Activated CD8-positive, alpha-beta memory T cell treated with anti-CD3 and anti-CD28 coated beads, Interleukin-2, amount 50 U/mL, for 24 hours (primary cell): Measurements from ENCODE around the gene FHL1.
"Not testable (repeated sequence)": the region's sequence is repeated elsewhere in the genome, so short reads cannot be mapped to it uniquely, and the experiment has no call there.

Experiments
- DNase-seq: peaks from one replicate; pipeline ENCODE4 v3.0.0-alpha.2; 2020; ENCODE audit errors: extremely low read depth

The FHL1 gene

GRCh38 chrX:136147315-136147901, at the start of gene FHL1:
FHL1 (plus strand) TSS chrX:136147533.
- peak; percentile 6 for DNase-seq

GRCh38 chrX:136097871-136098805, 49.2 kb upstream of the FHL1 start:
- no peak for DNase-seq

- DNase-seq = no peak
Observed at GRCh38 chrX:136104936-136105335, 42.4 kb upstream of the FHL1 start.

DNA sequence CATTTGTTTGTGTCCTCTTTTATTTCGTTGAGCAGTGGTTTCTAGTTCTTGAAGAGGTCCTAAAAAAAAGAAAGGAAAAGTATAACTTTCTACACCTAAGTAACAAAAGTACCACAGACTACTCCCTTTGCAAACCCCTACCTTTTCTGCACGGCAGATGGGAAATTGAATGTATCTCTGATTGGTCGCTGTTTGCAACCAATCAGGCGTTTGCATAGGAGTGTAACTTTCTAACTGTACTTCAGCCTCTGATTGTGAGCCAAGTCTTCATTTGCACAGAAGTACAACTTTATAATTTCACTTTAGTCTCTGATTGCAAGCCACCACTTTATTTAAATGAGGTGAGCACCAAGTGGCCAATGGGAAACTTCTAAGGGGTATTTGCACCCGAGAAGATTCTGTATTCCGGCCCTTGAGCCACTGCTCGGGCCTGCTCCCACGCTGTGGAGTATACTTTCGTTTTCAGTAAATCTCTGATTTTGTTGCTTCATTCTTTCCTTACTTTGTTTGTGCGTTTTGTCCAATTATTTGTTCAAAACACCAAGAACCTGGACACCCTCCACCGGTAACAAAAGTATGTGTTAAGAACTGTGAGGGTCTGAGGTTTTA, 40.3 kb upstream of the FHL1 start:
- DNase-seq = no peak

GRCh38 chrX:136108905-136109304, 38.4 kb upstream of the FHL1 start:
- not testable (repeated sequence) for DNase-seq

DNA sequence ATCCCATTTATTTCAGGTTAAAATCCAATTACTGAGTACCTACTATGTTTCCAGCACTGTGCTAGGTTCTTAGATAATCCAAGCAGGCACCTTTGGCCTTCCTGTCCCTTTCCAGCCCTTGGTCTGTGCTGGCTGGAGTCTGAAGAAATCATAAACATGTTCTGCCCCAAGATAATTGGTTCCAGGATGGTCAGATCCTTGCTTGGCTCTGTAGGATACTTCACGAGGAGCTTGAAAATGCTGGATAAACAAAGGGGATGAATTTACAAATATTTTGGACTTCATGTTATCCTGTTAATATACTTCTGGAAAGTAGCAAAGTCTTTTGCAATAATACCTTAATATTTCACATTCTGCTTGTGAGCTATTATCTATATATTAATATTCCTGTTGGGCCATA, 35.0 kb upstream of the FHL1 start:
- no peak for DNase-seq

GRCh38 chrX:136112778-136113177, 34.6 kb upstream of the FHL1 start:
- DNase-seq = no peak

DNA sequence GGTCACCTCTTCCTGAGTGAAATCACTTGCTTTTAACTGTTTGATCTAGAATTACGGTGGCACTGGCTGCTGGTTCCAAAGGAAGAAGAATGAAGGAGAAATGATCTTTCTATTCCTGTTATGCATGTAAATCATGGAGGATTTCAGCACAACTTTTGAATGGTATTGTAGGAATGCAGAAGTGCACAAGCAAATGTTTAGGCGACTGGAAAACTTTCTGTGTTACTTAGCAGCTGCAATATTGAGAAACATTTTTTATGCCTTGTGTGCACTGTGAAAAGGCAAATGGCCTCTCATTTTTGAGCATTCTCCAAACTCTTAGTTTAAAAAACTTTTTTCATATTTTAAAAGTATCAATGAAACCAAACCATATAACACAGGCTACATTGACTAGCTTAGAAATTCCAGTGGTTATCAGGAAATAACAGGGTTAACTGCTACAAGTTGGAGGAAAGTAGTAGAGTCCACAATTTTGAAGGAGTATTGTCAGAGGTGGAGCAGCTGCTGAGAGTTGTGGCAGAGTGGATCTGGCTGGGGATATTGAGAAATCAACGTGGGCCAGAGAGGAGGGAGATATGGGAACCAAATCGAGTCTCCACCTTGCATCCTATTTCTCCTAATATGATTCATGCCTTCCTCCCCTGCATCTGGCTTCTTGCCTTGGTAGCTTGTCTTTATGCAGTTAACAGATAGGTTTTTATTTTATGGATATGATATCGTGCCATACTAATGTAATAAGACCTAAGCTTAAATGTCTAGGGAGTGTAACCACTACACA, 32.0 kb upstream of the FHL1 start:
- no peak for DNase-seq

- no peak for DNase-seq
Observed at GRCh38 chrX:136115904-136116297, 31.4 kb upstream of the FHL1 start.

GRCh38 chrX:136121788-136122187, 25.5 kb upstream of the FHL1 start:
- DNase-seq = no peak

GRCh38 chrX:136122207-136122606, 25.1 kb upstream of the FHL1 start:
- DNase-seq = no peak

DNA sequence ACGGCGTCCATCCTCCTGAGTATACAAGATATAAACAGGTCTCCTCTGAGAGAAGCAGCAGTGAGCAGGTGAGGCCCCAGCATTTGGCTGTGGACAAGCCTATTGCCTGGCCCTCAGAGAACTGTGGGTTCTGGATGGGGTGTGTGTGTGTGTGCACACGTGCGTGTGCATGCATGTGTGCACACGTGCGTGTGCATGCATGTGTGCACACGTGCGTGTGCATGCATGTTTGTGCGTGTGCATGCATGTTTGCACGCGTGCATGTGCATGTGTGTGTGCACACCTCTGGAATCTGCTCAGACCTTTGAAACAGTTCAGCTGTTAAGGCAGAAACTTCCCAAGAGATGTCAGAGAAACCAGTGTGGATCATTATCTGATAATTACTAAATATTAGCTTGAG, 22.2 kb upstream of the FHL1 start:
- DNase-seq = no peak

DNA sequence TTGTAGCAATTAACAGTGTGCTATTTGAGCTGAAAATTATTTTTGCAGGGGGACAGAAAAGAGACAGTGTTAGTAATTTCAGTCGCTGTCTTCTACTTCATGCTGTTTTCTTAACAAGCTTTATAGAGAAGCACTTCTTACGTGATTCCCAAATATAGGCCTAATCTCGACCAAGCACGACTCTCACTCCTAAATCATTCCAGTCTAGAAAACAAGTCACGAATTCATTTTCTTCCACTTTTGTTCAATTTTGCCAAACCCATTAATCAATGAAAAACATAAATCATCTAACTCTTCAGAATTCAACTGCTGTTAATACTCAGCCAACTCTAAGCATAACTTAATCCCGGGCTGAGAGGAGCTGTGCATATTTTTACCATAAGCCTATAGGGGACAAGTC, 21.0 kb upstream of the FHL1 start:
- DNase-seq = no peak

- DNase-seq = no peak
Observed at GRCh38 chrX:136126872-136127406, 20.4 kb upstream of the FHL1 start.

DNA sequence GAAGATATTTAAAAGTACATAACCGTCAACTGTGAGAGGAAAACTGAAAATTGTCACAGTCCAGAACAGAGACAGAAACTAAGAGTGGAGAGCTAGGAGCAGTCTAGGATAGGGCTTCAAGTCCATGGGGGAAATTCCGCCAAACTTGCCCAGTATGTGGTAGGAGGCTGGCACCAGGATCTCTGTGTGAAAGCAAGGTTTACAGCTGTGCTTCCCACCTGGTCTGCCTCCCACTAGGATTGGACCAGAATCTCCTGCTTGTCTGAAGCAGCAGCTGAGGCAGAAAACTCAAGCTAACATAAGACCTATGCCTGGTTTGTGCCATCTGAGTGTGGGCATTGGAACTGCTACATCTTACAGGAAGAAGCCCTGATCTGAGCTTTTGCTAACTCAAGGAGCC, 18.6 kb upstream of the FHL1 start:
- no peak for DNase-seq

DNA sequence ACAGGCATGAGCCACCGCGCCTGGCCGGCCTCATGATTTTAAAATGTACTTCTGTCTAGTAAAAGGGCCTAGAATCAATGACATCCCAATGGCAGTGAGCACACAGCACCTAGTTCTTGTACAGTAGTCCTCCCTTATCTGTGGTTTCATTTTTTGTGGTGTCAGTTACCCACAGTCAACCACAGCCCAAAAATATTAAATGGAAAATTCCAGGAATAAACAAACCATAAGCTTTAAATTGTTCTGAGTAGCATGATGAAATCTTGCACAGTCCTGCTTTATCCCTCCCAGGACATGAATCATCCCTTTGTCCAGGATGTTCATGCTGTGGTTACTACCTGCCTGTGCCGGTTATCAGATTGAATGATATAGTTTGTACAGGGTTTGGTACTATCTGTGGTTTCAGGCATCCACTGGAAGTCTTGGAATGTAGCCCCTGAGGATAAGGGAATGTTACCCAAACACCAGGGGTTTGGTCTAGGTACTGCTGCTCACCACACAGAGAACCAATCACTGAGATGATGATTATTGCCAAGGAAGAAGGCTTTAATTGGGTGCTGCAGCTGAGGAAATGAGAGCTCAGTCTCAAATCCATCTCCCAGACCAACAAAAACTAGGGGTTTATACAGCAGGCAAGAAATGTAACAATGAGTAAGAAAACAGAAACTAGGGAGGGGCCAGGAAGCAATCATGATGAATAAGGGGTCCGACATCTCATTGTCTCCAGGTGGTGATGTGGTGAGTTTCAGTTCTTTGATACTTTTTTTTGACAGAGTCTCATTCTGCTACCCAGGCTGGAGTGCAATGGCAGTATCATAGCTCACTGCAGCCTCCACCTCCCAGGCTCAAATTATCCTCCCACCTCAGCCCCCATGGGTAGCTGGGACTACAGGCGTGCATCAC, 16.2 kb upstream of the FHL1 start:
- DNase-seq = no peak

DNA sequence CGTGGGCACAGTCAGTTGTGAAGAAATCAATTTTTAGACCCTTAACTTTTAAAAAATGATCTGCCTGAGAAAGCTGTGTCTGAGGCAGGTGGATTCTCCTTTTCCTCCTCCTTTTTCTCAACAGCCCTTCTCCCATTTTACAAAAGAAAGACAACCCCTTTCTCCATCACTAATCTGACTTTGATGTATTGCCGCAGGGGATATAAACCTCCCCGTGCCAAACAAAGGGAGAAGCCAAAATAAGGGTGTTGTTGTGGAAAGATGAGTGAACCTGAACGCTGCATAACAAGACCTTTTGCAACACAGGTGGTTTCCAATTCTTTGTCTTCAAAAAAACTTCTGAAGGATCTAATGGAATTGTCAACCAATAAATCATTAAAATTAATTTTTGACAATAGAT, 8.4 kb upstream of the FHL1 start:
- no peak for DNase-seq

DNA sequence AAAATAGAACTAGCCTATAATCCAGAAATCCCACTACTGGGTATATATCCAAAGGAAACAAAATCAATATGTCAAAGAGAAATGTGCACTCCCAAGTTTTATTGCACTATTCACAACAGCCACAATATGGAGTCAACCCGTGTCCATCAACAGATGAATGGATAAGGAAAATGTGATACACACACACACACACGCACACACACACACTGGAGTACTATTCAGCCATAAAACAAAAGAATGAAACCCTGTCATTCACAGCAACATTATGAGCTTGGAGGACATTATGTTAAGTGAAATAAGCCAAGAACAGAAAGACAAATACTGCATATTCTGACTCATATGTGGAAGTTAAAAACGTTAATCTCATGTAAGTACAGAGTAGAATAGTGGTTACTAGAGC, 5.8 kb upstream of the FHL1 start:
- DNase-seq = no peak

- no peak for DNase-seq
Observed at GRCh38 chrX:136142592-136142991, 4.7 kb upstream of the FHL1 start.

DNA sequence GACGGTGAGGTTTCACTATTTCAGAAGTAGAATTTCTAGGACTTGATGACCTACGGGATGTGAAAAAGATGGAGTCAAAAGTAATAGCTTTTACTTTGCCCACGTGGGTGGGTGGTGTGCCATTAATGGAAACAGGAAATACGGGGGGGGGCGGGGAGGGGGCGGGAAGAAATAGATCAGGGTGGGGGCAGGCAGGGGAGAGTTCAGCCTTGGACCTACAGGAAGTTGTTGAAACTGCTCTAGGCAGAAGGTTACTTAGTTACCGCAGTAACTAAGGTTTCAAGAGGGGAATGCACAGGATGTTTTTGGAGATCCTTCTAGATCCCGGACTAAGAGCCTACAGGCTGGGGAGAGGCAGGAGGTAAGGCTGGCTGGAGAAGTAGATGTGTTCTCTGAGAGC, 3.6 kb upstream of the FHL1 start:
- DNase-seq = no peak
